ENCODE results near the gene RHBDD1. TPM values are rescaled to one million over a fixed set of nuclear protein-coding genes. Genes with fewer than 3 reads are reported as not detected.

The RHBDD1 gene
- total RNA-seq, 1 experiment from 2014 or later: 28.0 TPM

GRCh38 chr2:226934546-226935201 lies 98.8 kb downstream of the RHBDD1 start:
- ChIA-PET POLR2A (ENCODE audit: low non-redundant PET) (no interaction called here), CTCF (interaction anchor here (0.6 kb wide), 1 partner anchor 1270 kb away, joined by 7 read pairs; no protein-coding TSS in a partner anchor)
- no peaks in the 10 kb centered on the region for H3K36me3 ChIP-seq (ENCODE audit: insufficient read depth, low read length, poor library complexity, severe bottlenecking)
- TF ChIP-seq EZH2 (IDR thresholded peaks at IDR 0.05; ENCODE audit: borderline replicate concordance, low read depth, low read length, poor library complexity, severe bottlenecking): no peak
- TF ChIP-seq, protein P1, sequence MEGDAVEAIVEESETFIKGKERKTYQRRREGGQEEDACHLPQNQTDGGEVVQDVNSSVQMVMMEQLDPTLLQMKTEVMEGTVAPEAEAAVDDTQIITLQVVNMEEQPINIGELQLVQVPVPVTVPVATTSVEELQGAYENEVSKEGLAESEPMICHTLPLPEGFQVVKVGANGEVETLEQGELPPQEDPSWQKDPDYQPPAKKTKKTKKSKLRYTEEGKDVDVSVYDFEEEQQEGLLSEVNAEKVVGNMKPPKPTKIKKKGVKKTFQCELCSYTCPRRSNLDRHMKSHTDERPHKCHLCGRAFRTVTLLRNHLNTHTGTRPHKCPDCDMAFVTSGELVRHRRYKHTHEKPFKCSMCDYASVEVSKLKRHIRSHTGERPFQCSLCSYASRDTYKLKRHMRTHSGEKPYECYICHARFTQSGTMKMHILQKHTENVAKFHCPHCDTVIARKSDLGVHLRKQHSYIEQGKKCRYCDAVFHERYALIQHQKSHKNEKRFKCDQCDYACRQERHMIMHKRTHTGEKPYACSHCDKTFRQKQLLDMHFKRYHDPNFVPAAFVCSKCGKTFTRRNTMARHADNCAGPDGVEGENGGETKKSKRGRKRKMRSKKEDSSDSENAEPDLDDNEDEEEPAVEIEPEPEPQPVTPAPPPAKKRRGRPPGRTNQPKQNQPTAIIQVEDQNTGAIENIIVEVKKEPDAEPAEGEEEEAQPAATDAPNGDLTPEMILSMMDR (conservative IDR thresholded peaks at IDR 0.05; ENCODE audit: low read depth, low read length): no peak
- peak; percentile 12 for DNase-seq (ENCODE audit: low spot score)
- no peaks in the 10 kb centered on the region for H3K4me1 ChIP-seq (ENCODE audit: insufficient read depth, low read length, poor library complexity, severe bottlenecking)
- intact Hi-C loops (cut with micrococcal nuclease; ENCODE audit: unreplicated experiment): no loop called here
- no peak overlapping the region for H3K4me3 ChIP-seq (ENCODE audit: low read depth, low read length, poor library complexity, severe bottlenecking)
- H3K9me3 ChIP-seq (ENCODE audit: low read depth, low read length, poor library complexity, severe bottlenecking): no peaks in the 10 kb centered on the region
- no peaks in the 10 kb centered on the region for H3K27me3 ChIP-seq (replicated peaks; ENCODE audit: insufficient read depth, low read depth, low read length, poor library complexity)
- BruUV-seq (replicated peaks): no TSS peak
- H3K27ac ChIP-seq (ENCODE audit: low read depth, low read length, poor library complexity, severe bottlenecking): no peak overlapping the region

GRCh38 chr2:226943862-226944620 lies 108.2 kb downstream of the RHBDD1 start:
- no peak for TF ChIP-seq EZH2 (IDR thresholded peaks at IDR 0.05; ENCODE audit: borderline replicate concordance, low read depth, low read length, poor library complexity, severe bottlenecking)
- TF ChIP-seq, protein P1 (conservative IDR thresholded peaks at IDR 0.05; ENCODE audit: low read depth, low read length): no peak
- intact Hi-C loops (cut with micrococcal nuclease; ENCODE audit: unreplicated experiment): no loop called here
- Histone ChIP-seq H3K36me3 (ENCODE audit: insufficient read depth, low read length, poor library complexity, severe bottlenecking) (no peaks in the 10 kb centered on the region), H3K9me3 (ENCODE audit: low read depth, low read length, poor library complexity, severe bottlenecking) (no peaks in the 10 kb centered on the region), H3K4me3 (ENCODE audit: low read depth, low read length, poor library complexity, severe bottlenecking) (no peak overlapping the region), H3K27me3 (replicated peaks; ENCODE audit: insufficient read depth, low read depth, low read length, poor library complexity) (no peaks in the 10 kb centered on the region), H3K27ac (ENCODE audit: low read depth, low read length, poor library complexity, severe bottlenecking) (no peak overlapping the region), H3K4me1 (ENCODE audit: insufficient read depth, low read length, poor library complexity, severe bottlenecking) (no peaks in the 10 kb centered on the region)
- BruUV-seq (replicated peaks): no TSS peak
- ChIA-PET POLR2A (ENCODE audit: low non-redundant PET) (no interaction called here), CTCF (no interaction called here)
- no peak for DNase-seq (ENCODE audit: low spot score)

GRCh38 chr2:226953206-226953605 lies 117.4 kb downstream of the RHBDD1 start:
- intact Hi-C loops (cut with micrococcal nuclease; ENCODE audit: unreplicated experiment): no loop called here

More at GRCh38 chr2:226953206-226953605, 117.4 kb downstream of the RHBDD1 start:
- no peaks in the 10 kb centered on the region for H3K4me1 ChIP-seq (ENCODE audit: insufficient read depth, low read length, poor library complexity, severe bottlenecking)
- ChIA-PET CTCF (no interaction called here), POLR2A (ENCODE audit: low non-redundant PET) (no interaction called here)
- H3K4me3 ChIP-seq (ENCODE audit: low read depth, low read length, poor library complexity, severe bottlenecking): no peak overlapping the region
- H3K36me3 ChIP-seq (ENCODE audit: insufficient read depth, low read length, poor library complexity, severe bottlenecking): no peaks in the 10 kb centered on the region
- no peaks in the 10 kb centered on the region for H3K9me3 ChIP-seq (ENCODE audit: low read depth, low read length, poor library complexity, severe bottlenecking)
- H3K27ac ChIP-seq (ENCODE audit: low read depth, low read length, poor library complexity, severe bottlenecking): no peak overlapping the region
- DNase-seq (ENCODE audit: low spot score): no peak
- no TSS peak for BruUV-seq (replicated peaks)
- TF ChIP-seq, protein P1 (conservative IDR thresholded peaks at IDR 0.05; ENCODE audit: low read depth, low read length): no peak
- no peak for TF ChIP-seq EZH2 (IDR thresholded peaks at IDR 0.05; ENCODE audit: borderline replicate concordance, low read depth, low read length, poor library complexity, severe bottlenecking)
- H3K27me3 ChIP-seq (replicated peaks; ENCODE audit: insufficient read depth, low read depth, low read length, poor library complexity): no peaks in the 10 kb centered on the region

All from A673 (cell line).